GM19455 (cell line): ENCODE results near the gene PLD4.
A peak's percentile ranks its signal among the peaks of the same experiment; 100 is the strongest.
"Not testable (repeated sequence)": the region's sequence is repeated elsewhere in the genome, so short reads cannot be mapped to it uniquely, and the experiment has no call there.

Experiments used
- ATAC-seq: cut with Tn5 transposase; IDR thresholded peaks from one replicate; pipeline ENCODE4 v1.9.1; 2021; ENCODE audit not compliant: unreplicated experiment

PLD4 gene

GRCh38 chr14:104898870-104899510 lies 25.7 kb upstream of the PLD4 start:
- ATAC-seq: no peak

- no peak for ATAC-seq
Observed at GRCh38 chr14:104899781-104900180, 24.9 kb upstream of the PLD4 start.

- no peak for ATAC-seq
Observed at GRCh38 chr14:104900639-104901512, 23.8 kb upstream of the PLD4 start.

GRCh38 chr14:104903990-104904389 lies 20.7 kb upstream of the PLD4 start:
- no peak for ATAC-seq

DNA sequence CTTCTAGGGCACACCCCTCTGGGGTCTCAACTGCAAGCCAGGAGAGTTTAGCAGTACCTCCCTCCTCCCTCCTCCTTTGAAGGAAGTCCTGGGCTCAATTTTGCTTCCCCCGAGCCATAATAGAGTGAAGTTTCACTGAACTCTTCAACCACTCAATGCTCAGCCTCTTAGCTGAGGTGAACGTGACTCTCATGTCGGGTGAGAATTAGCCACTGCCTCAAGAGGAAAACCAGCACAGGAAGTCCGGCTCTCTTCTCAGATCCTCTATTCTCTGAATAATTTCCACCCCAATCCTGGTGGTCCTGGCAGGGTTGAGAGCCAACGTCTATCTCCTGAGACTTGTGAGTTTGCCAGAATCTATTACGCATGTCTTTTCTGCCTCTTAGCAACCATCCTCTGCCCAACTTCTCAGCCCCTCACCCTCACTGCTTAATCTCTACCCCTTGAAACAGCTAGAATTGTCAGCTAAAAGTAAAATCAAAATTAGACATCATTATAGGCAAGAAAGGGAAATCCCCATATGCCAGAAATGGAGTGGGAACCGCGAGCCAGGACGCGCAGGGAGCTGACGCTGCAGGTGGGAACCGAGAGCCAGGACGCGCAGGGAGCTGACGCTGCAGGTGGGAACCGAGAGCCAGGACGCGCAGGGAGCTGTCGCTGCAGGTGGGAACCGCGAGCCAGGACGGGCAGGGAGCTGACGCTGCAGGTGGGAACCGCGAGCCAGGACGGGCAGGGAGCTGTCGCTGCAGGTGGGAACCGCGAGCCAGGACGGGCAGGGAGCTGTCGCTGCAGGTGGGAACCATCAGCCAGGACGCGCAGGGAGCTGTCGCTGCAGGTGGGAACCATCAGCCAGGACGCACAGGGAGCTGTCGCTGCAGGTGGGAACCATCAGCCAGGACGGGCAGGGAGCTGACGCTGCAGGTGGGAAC lies 19.8 kb upstream of the PLD4 start:
- ATAC-seq: not testable (repeated sequence)

- not testable (repeated sequence) for ATAC-seq
Observed at GRCh38 chr14:104905579-104905933, 19.1 kb upstream of the PLD4 start.

- ATAC-seq: no peak
Observed at GRCh38 chr14:104908303-104908702, 16.4 kb upstream of the PLD4 start.

GRCh38 chr14:104912053-104912452 lies 12.6 kb upstream of the PLD4 start:
- ATAC-seq: no peak

DNA sequence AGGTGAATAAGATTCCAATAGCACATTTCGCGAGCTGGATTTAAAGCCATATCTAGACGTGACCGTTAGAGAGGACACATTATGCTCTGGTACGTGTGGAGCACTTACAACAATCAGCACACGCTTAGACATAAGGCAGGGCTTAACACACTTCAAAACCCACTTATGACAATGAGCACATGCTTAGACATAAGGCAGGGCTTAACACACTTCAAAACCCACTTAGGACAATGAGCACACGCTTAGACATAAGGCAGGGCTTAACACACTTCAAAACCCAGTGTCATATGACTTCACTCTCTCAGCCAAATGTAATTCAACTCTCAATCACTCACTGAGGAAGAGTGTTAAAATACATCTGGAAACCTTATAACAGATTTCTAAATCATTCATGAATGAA lies 11.2 kb upstream of the PLD4 start:
- no peak for ATAC-seq

DNA sequence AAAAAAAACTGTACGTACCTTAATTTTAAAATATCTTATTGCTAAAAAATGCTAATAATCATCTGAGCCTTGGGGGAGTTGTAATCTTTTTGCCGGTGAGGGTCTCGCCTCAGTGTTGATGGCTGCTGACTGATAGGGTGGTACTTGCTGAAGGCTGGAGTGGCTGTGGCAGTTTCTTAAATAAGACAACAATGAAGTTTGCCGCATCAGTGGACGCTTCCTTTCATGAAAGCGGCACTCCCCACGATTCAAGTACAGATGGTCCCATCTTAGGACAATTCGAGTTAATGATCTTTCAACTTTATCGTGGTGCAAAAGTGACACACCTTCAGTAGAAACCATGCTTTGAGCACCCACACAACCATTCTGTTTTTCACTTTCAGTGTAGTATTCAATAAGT lies 7.6 kb upstream of the PLD4 start:
- no peak for ATAC-seq

DNA sequence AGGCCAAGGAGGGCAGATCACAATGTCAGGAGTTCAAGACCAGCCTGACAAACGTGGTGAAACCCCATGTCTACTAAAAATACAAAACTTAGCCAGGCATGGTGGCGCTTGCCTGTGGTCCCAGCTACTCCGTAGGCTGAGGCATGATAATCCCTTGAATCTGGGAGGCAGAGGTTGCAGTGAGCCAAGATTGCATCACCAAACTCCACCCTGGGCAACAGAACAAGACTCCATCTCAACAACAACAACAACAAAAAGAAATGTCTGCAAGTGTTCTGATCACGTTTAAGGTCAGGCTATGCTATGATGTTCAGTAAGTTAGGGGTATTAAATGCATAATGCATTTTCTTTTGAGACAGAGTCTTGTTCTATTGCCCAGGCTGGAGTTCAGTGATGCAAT lies 6.7 kb upstream of the PLD4 start:
- no peak for ATAC-seq

GRCh38 chr14:104919152-104919992 lies 5.3 kb upstream of the PLD4 start:
- ATAC-seq: not testable (repeated sequence)

DNA sequence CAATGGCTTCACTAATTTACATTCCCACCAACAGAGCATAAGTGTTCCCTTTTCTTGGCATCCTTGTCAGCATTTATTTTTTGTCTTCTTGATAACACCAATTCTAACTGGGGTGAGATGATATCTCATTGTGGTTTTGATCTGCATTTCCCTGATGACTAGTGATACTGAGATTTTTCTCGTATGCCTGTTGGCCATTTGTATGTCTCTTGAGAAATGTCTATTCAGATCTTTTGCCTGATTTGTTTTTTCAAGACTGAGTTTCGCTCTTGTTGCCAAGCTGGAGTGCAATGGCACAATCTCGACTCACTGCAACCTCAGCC lies 4.7 kb upstream of the PLD4 start:
- ATAC-seq: no peak

GRCh38 chr14:104923640-104924420 lies 849 bp upstream of the PLD4 start:
- ATAC-seq: no peak

- ATAC-seq: no peak
Observed at GRCh38 chr14:104925214-104925854, 655 bp downstream of the PLD4 start.

DNA sequence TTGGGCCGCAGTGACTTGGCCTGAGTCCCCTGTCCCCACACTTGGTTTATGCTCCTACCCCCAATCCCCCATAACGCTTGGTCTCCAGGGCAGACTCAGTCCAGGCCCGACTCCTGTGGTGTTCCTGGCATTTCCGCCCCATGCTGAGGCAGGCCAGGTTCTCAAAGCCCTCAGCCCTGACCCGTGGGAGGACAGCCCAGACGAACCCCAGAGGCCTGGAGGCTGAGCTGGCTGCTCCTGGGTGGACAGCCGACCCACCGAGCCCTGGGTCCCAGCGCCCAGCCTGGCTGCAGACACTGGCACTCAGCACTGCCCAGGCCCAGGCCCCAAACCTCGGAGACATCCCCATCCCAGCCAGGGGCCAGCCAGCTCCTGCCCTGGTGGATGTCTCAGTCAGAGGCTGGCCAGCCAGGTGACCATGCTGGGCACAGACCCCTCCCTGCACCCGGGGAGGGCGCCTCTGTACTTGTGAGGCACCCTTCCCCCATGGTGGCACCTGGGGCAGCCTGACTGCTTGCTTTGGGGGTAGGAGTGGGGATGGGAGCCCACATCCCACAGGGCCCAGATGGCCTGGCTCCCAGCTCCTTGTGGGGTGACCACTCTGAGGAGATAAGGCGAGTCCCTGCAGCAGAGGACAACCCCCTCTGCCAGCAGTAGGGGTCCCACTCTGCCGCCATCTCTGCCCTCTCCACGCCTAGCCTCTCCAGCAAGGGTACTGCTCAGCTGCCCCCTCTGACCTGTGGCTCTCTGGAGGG lies 1.4 kb downstream of the PLD4 start:
- no peak for ATAC-seq

GRCh38 chr14:104926619-104927431 lies 2.1 kb downstream of the PLD4 start:
- peak; percentile 68 for ATAC-seq

DNA sequence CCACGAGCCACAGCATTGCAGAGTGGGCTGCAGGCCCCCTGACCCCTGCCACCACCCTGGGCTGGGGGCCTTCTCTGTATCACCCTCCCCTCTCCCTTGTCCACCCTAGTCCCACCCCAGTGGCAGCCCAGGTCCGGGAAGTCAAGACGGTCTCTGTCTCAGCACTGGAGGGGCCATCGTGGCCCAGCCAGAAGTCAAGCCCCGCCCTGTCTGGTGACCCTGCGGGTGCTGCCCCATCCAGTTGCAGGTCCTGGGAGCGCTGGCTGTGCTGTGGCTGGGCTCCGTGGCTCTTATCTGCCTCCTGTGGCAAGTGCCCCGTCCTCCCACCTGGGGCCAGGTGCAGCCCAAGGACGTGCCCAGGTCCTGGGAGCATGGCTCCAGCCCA lies 2.7 kb downstream of the PLD4 start:
- no peak for ATAC-seq
